Stomach (tissue), 9 donors: ENCODE results near the gene PSMB2. TPM values are rescaled to one million over a fixed set of nuclear protein-coding genes. Genes with fewer than 3 reads are reported as not detected.
A peak's percentile ranks its signal among the peaks of the same experiment; 100 is the strongest.

Experiments
- DNase-seq, 2 donors: peaks; one replicate each; pipeline versions ENCODE4 v3.0.0 to v3.0.0-alpha.2; 2013 to 2019
- H3K27ac ChIP-seq, 5 donors: fragments of 200-600 bp in 4 of 5; sonication (generic) in 4 of 5; one replicate each; pipeline ENCODE4 v1.5.1; 2013 to 2019; ENCODE audit warnings: mild to moderate bottlenecking in 1 of 5, moderate library complexity in 1 of 5
- H3K27me3 ChIP-seq, 3 donors: fragments of 200-600 bp; sonication (generic); one replicate each; pipeline ENCODE4 v1.5.1; 2017 to 2019; ENCODE audit warnings: mixed run types in 1 of 3
- H3K36me3 ChIP-seq, 4 donors: fragments of 200-600 bp; sonication (generic); 1 replicate in 3 of 4; 2 replicates in 1 of 4; pipeline ENCODE4 v1.5.1; 2016 to 2019
- H3K4me1 ChIP-seq, 4 donors: fragments of 200-600 bp; sonication (generic); one replicate each; pipeline ENCODE4 v1.5.1; 2016 to 2019
- H3K4me3 ChIP-seq, 4 donors: fragments of 200-600 bp; sonication (generic) in 3 of 4; one replicate each; pipeline ENCODE4 v1.5.1; 2016 to 2019; ENCODE audit warnings: mild to moderate bottlenecking in 1 of 4
- H3K9me3 ChIP-seq, 4 donors: fragments of 200-600 bp; sonication (generic); one replicate each; pipeline ENCODE4 v1.5.1; 2016 to 2019
- EP300 ChIP-seq: sonication (generic); formaldehyde crosslinking; IDR thresholded peaks from one replicate; pipeline ENCODE4 v1.6.1; 2017; ENCODE audit warnings: antibody characterized with exemption
- POLR2A ChIP-seq, 4 donors: fragments of 450-650 bp; IDR thresholded peaks; one replicate each; pipeline ENCODE4 v1.6.1; 2016; ENCODE audit warnings: antibody characterized with exemption in 4 of 4, control low read depth in 2 of 4, mild to moderate bottlenecking in 1 of 4, moderate library complexity in 1 of 4
- POLR2AphosphoS5 ChIP-seq, 3 donors: sonication (generic); formaldehyde crosslinking; IDR thresholded peaks; one replicate each; pipeline ENCODE4 v1.6.1; 2016; ENCODE audit warnings: antibody characterized with exemption in 3 of 3
- WGBS, 5 donors: extraction: QIAGEN DNeasy Blood & Tissue Kit in 3 of 5; methylation state at CpG; one replicate each; pipeline versions ENCODE4 v1.1.5 to v1.1.7; 2013 to 2018; 5-methylcytosine and 5-hydroxymethylcytosine counted together
- intact Hi-C: fragments of 100-400 bp; cut with DNase I; formaldehyde crosslinking; loops from one replicate; pipeline ENCODE4 v1.15.1; 2023; ENCODE audit warnings: low total_unique reads
- polyA plus RNA-seq, 3 donors: library from polyadenylated mRNA; stranded (reverse); fragments of 200-250 nt; gene quantifications; one replicate each; pipeline ENCODE4 v1.2.3, GENCODE V29; 2013
- total RNA-seq, 5 donors: library from RNA; depleted of rRNA; stranded (reverse); fragments of >200 nt; gene quantifications; one replicate each; pipeline versions ENCODE4 v1.1.0 to v1.2.3, GENCODE V29; 2014 to 2016
- TF ChIP-seq, protein P1 (sequence below), 7 experiments: fragments of 450-650 bp in 4 of 7; fragments of 200-600 bp in 3 of 7; sonication (generic) in 3 of 7; IDR thresholded peaks; one replicate each; pipeline ENCODE4 v1.5.1; 2016 to 2019; ENCODE audit warnings: antibody characterized with exemption in 7 of 7, control low read depth in 2 of 7, mild to moderate bottlenecking in 1 of 7
- donor health status: healthy with polysubstance abuse.
- donor health status: Bipolar disorder and iron deficiency.
- donor health status: healthy.

PSMB2 gene
- total and polyA plus RNA-seq, 8 donors: 11.1 to 43.9 (median 31.6) TPM

DNA sequence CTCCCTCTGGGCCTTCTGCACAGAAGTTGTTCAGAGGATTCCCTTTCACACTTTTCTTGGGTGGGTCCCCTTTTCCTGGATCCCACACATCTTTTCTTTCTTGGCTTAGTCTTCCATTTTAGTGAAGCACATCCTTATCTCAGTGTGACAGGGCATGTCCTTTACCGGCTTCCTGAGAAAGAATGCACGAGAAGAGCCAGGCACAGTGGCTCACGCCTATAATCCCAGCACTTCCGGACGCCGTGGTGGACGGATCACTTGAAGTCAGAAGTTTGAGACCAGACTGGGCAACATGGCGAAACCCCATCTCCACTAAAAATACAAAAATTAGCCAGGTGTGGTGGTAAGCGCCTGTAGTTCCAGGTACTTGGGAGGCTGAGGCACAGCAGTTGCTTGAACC lies 22.1 kb upstream of the PSMB2 start:
- H3K27me3 ChIP-seq: peaks cover 0 to 31% (median 0%) of the 10 kb centered on the region in 3 donors
- no peak for DNase-seq
- 77 to 87% (median 83%) methylated on average over 9 of the region's 9 CpGs for WGBS, 5 donors

DNA sequence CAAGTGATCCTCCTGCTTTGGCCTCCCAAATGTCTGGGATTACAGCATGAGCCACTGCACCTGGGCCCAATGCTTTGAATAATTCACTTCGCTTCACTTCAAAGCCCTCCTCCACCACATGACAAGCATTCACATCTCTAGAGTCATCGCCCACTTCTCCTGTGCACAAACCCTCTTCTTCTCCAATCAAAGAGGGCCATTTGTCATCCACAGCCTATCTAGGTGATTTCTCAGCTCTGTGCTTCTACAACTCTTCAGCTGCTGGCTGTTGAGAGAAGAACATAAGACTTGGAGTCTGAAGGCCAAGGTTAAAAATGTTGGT lies 20.1 kb upstream of the PSMB2 start:
- TF ChIP-seq, protein P1, sequence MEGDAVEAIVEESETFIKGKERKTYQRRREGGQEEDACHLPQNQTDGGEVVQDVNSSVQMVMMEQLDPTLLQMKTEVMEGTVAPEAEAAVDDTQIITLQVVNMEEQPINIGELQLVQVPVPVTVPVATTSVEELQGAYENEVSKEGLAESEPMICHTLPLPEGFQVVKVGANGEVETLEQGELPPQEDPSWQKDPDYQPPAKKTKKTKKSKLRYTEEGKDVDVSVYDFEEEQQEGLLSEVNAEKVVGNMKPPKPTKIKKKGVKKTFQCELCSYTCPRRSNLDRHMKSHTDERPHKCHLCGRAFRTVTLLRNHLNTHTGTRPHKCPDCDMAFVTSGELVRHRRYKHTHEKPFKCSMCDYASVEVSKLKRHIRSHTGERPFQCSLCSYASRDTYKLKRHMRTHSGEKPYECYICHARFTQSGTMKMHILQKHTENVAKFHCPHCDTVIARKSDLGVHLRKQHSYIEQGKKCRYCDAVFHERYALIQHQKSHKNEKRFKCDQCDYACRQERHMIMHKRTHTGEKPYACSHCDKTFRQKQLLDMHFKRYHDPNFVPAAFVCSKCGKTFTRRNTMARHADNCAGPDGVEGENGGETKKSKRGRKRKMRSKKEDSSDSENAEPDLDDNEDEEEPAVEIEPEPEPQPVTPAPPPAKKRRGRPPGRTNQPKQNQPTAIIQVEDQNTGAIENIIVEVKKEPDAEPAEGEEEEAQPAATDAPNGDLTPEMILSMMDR (IDR thresholded peaks at IDR 0.05): no peak
- TF ChIP-seq POLR2A (IDR thresholded peaks at IDR 0.05) (no peak), POLR2AphosphoS5 (IDR thresholded peaks at IDR 0.05) (no peak), EP300 (no peak)
- DNase-seq: no peak
- no peak overlapping the region for H3K4me3 ChIP-seq
- intact Hi-C loops: no loop called here
- no peaks in the 10 kb centered on the region for H3K9me3 ChIP-seq
- no peaks in the 10 kb centered on the region for H3K36me3 ChIP-seq
- WGBS, 5 donors: 80 to 93% (median 88%) methylated on average over 2 of the region's 2 CpGs
- H3K27ac ChIP-seq: no peak overlapping the region
- no peaks in the 10 kb centered on the region for H3K4me1 ChIP-seq
- H3K27me3 ChIP-seq: peaks cover 0 to 20% (median 0%) of the 10 kb centered on the region in 3 donors

More for the DNA sequence above, 22.1 kb upstream of the PSMB2 start:
- H3K36me3 ChIP-seq: no peaks in the 10 kb centered on the region
- no peaks in the 10 kb centered on the region for H3K4me1 ChIP-seq
- H3K4me3 ChIP-seq: no peak overlapping the region
- intact Hi-C loops: no loop called here
- TF ChIP-seq EP300 (no peak), POLR2A (IDR thresholded peaks at IDR 0.05) (no peak), POLR2AphosphoS5 (IDR thresholded peaks at IDR 0.05) (no peak)
- TF ChIP-seq, protein P1 (IDR thresholded peaks at IDR 0.05): no peak
- H3K9me3 ChIP-seq: no peaks in the 10 kb centered on the region
- H3K27ac ChIP-seq: no peak overlapping the region

DNA sequence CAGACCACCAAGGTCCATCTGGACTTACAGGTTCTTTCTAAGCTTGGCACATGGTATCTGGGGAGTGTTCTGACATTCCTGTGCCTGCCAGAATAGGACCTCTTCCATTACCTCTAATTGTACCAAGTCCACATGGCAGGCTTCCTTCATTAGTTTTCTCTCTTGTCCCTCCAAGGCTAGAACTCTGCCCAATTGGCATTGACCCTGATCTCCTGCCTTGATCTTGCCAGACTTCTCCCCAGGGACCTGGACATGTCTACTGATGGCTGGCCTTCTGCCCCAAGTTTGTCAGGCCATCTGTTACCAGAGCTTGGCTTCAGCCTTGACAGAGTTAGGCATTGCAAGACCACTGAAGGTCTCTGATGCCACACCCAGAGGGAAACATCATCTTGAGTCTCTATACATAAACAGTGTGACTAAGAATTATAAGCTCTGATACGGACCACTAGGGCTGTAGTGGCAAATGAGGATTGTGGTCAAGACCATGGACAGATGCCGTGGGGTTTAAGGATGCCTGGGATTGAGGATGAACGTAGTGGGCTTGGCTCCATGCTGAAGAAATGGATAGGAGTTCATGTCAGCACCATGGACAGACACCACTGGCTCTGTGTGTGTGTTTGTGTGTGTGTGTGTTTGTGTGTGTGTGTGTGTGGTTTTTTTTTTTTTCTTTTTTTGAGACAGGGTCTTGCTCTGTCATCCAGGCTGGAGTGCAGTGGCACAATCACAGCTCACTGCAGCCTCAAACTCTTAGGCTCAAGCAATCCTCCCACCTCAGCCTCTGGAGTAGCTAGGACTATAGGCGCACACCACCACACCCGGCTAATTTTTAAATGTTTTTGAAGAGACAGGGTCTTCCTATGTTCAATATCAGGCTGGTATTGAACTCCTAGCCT lies 19.5 kb upstream of the PSMB2 start:
- Histone ChIP-seq H3K27me3 (peaks cover 0 to 14% (median 0%) of the 10 kb centered on the region in 3 donors), H3K27ac (no peak overlapping the region), H3K9me3 (no peaks in the 10 kb centered on the region), H3K4me3 (no peak overlapping the region), H3K36me3 (no peaks in the 10 kb centered on the region), H3K4me1 (no peaks in the 10 kb centered on the region)
- intact Hi-C loops: no loop called here
- TF ChIP-seq POLR2AphosphoS5 (IDR thresholded peaks at IDR 0.05) (no peak), EP300 (no peak), POLR2A (IDR thresholded peaks at IDR 0.05) (no peak)
- TF ChIP-seq, protein P1 (IDR thresholded peaks at IDR 0.05): no peak
- 47 to 56% (median 50%) methylated on average over 5 of the region's 5 CpGs for WGBS, 5 donors
- DNase-seq: peak in 1 of 2 donors; percentile 66

GRCh38 chr1:35659589-35659988 lies 18.3 kb upstream of the PSMB2 start:
- DNase-seq: no peak
- Histone ChIP-seq H3K27ac (no peak overlapping the region), H3K36me3 (no peaks in the 10 kb centered on the region), H3K4me3 (no peak overlapping the region), H3K27me3 (peaks cover 0 to 5% (median 0%) of the 10 kb centered on the region in 3 donors), H3K9me3 (no peaks in the 10 kb centered on the region), H3K4me1 (no peaks in the 10 kb centered on the region)
- TF ChIP-seq, protein P1 (IDR thresholded peaks at IDR 0.05): no peak
- no peak for TF ChIP-seq EP300
- TF ChIP-seq POLR2AphosphoS5 (IDR thresholded peaks at IDR 0.05): no peak
- no peak for TF ChIP-seq POLR2A (IDR thresholded peaks at IDR 0.05)
- intact Hi-C loops: no loop called here
- 19 to 25% (median 23%) methylated on average over 3 to 6 of the region's 6 CpGs for WGBS, 5 donors
